Measurements from ENCODE around the gene IMMP2L.

DNA sequence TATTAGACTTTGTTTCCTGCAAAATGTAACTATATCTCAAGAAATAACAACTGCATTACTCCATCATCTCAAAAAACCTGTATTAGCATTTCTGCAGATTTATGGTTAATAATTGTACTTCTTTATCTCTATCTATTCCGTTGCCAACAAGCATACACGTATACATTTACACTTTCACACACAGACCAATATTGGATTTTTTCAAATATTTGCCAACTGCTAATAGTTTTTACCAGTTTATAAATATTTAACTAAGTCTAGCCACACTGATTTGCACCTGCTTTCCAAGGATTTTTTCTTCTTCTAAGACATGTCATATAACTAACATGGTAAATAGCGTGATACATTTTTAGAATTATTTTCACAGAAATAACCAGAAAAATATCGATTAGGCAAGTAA, 459.2 kb downstream of the IMMP2L start:
- no peak for TF ChIP-seq EZH2 (IDR thresholded peaks at IDR 0.05; ENCODE audit: borderline replicate concordance, low read depth, low read length, severe bottlenecking)
- TF ChIP-seq CTCF (IDR thresholded peaks at IDR 0.05; ENCODE audit: extremely low read depth in 1 of 2, insufficient read depth in 1 of 2, low read depth in 1 of 2, low read length in 2 of 2) = no peak
- TF ChIP-seq POLR2A (IDR thresholded peaks at IDR 0.05; ENCODE audit: low read depth, low read length) = no peak
- TF ChIP-seq JUN (IDR thresholded peaks at IDR 0.05; ENCODE audit: borderline replicate concordance, insufficient read depth, insufficient read length, low read depth) = no peak
- TF ChIP-seq MAX (IDR thresholded peaks at IDR 0.05; ENCODE audit: insufficient read depth, insufficient read length) = no peak
- TF ChIP-seq GATA2 (IDR thresholded peaks at IDR 0.05; ENCODE audit: insufficient read depth, insufficient read length, low read depth, low read length) = no peak
- no peak for TF ChIP-seq POLR2AphosphoS5 (IDR thresholded peaks at IDR 0.05; ENCODE audit: insufficient read depth, low read depth, low read length)
- no peak for TF ChIP-seq MYC (IDR thresholded peaks at IDR 0.05; ENCODE audit: low read depth, low read length)
